IPS-NIHi7 (cell line): ENCODE measurements around the gene SIGLEC10.

ENCODE experiments used
- DNase-seq: peaks from one replicate; pipeline ENCODE4 v3.0.0; 2012; ENCODE audit warnings: mixed read lengths; ENCODE audit errors: extremely low spot score

The SIGLEC10 gene

DNA sequence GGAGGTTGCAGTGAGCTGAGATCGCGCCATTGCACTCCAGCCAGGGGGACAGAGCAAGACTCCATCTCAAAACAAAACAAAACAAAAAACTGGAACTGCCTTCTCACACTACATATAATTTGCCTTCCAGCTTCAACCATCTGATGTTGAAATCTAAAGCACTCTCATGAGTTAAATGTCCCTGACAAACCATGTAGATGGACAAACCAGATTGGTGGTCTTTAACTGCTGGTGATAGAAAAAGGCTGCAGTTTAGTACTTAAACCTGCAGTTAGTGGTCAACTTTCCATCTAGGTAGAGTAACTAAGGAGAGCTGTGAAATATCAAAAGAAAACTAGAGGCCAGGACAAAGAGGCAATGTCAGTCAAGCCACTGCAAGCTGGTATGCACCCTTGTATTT lies 21.3 kb downstream of the SIGLEC10 start:
- no peak for DNase-seq

DNA sequence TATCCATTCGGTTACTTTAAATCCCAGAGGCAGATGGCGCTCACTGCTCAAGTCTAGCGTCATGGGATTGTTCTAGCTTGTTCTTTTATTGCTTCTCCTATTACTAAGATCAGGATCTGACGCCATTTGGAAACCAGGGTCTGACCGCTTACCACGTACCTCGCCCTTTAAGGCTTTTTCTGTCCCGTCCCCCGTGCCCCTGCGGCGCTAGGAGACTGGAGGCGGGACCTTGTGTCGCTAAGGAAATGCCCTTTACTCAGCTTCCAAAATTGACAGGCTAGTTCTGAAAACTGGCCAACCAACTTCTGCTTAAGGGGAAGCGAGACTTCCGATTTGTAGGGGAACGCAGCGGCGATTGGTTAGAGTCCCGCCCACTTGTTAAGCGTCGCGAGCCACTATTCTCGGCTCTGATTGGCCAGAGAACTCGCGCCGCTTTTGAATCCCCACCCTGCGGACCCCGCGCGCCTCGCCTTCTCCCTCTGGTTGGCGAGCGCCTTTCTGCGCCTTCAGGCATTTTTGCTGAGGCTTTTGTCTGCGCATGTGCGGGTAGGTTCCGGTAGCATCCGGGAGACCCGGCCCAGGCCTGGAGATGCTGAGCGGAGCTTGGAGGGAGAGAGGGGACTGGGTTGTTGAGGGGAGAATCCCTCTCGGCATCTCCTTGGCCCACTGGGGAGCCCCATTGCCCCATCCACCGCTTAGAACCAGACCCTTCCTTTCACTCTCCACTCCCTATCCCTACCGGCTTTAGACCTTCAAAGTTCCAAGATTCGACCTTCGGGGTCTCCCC lies 23.2 kb downstream of the SIGLEC10 start:
- peak; percentile 98 for DNase-seq

GRCh38 chr19:51392701-51393100 lies 24.7 kb downstream of the SIGLEC10 start:
- no peak for DNase-seq

DNA sequence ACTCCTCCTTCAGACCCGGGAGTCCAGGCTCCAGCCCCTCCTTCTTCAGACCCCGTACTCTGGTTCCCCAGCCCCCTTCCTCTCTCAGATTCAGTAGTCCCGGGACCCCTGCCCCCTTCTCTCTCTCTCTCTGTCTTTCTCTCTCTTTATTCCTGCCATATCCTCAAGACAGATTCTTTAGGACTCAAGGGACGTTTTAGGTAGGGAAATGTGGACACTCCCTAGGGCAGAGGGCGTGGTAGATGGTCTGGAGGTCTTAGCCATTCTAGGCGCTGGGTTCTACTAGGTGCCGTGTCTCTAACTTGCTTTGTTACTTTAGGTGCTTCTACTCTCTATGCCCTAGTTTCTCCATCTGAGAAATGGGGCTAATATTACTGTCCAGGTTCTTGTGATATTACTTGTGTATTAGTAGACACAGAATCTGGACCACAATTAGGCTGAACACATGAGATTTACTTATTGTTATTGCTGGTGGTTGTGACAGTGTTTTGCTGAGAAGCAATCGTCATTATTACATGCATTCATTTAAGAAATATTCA lies 26.3 kb downstream of the SIGLEC10 start:
- DNase-seq, result no peak

DNA sequence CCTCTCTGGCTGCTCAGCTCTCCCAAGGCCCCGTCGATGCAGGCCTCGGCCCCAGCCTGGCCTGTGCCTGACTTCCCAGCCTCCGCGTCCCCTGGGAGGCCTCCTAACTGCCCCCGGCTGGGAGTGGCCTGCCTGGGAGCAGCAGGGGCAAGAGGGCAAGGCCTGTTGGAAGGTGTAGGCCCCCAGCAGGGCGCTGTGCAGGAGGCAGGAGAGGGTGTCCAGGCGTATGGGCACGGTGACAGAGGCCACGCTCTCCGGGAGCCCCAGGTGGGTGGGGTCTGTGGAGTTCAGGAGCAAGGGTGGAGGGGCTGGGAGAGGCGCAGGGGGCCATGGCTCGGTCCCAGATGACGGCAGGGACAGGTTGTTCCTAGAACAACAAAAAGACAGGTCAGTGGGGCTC lies 28.3 kb downstream of the SIGLEC10 start:
- no peak for DNase-seq

DNA sequence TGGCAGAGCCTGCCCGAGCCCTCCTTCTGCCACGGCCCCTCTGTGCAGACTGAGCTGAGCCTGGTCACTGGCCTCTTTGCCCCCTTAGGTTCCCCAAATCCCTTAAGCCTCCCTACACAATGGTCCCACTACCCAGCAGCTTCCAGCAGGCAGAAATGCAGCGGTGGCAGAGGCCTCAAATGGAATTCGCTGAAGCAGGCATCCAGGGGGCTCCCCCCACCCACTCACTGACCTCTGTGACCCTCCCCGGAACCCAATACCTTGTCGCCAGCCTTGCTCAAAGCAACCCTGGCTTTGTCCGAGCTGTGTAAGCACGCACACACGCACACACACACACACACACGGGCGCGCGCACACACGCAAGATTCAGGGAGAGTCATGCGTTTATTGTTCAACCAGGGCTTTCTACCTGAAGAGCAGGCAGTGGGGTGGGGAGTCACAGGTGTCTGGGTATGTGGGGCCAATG lies 29.5 kb downstream of the SIGLEC10 start, which contains the start of gene LIM2:
LIM2 (minus strand) TSS at position 51 of the 466 bp plus-strand sequence. CDS start 531 bp downstream, outside the sequence.
- DNase-seq, result no peak

GRCh38 chr19:51386882-51387520 lies 30.4 kb downstream of the SIGLEC10 start:
- no peak for DNase-seq

DNA sequence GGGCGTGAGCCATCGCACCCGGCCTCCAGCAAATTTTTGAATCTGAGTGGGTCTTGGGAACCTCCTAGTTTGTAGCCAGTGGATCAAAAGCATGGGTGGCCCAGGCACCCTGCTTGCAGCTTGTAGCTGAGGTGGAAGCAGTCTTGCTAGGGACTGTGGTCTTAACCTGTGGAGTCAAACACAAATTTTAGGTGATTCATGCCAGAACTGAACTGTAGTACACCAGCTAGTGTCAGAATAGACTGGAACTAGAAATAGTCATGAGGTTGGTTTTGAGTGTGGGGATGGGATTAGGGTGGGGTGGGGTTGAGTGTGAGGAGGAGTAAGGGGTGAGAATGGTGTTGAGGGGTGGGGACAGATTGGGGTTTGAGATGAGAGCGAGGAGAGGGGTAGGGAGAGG lies 35.4 kb downstream of the SIGLEC10 start:
- no peak for DNase-seq

DNA sequence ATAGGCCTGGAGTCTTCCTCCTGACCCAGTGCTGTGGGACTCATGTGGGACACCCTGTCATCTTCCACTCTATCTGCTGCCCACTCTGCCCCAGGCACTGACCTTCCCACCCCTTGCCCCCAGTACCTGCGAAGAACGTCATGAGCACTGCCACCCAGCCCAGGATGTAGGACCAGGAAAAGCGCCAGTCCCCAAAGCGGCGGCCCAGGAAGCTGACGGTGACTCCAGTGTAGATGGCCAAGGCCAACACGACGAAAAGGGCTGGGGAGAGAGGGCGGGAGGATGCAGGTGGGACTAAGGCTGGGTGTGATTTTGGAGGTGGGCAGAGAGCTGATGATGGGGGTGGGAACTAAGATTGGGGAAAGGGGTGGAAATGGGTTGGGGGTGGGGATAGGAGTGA lies 37.1 kb downstream of the SIGLEC10 start:
- DNase-seq, result no peak

- DNase-seq, result no peak
Observed at GRCh38 chr19:51377422-51377821, 40.0 kb downstream of the SIGLEC10 start.

- no peak for DNase-seq
Observed at GRCh38 chr19:51375504-51376221, 41.8 kb downstream of the SIGLEC10 start.

- no peak for DNase-seq
Observed at GRCh38 chr19:51372649-51373504, 44.6 kb downstream of the SIGLEC10 start, which contains the start of gene NKG7. TSS of gene NKG7 (minus strand) at chr19:51372654. CDS start at chr19:51372535, 119 bp downstream.

DNA sequence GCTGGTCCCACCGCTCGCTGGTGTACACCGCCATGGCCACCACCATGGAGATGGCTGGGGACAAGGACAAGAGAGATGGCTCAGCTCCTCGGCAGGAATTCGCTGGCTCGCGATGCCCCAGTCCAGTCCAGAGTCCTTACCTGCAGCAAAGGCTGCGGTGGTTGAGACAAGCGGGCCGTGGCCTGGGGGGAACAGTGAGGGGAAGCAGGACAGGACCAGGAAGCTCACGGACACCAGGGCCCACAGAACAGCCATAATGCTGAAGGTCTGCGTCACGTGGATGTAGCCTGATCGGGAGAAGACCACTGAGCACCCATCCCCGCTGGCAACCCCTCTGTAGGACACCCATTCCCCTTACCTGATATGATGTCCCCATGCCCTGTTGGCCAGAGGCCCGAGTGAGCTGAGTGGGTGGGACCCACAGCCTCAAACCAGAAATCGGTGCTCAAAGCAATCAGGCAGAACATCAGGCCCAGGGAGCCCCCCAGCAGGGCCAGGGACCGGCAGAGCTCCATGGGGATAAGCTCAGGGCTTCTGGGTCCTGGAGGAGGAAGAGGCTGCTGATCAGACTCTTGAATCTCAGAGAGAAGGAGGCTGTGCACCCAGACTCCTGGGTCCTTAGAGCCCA lies 45.3 kb downstream of the SIGLEC10 start:
- DNase-seq, result no peak

DNA sequence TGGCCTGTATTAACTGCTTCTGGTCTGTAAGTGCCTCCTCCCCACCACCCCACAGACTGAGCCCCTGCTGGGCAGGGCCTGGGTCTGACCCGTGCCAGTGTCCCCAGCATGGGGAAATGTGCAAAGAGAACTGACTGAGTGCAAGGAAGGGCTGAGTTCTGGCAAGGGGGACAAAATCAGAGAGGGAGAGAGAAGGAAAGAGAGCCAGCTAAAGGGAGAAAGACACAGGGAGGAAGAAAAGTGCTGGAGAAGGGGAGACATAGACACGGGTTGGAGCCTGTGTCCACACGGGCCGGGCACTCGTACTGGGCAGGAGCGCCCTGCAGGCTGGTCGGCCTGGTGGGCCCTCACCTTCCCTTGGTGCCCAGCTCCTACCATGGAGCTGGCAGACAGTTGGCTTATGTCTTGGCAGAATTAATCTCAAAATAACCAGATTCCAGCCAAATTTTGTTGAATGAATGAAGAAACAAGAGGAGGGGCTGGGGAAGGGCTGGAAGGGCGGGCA lies 46.2 kb downstream of the SIGLEC10 start:
- no peak for DNase-seq

DNA sequence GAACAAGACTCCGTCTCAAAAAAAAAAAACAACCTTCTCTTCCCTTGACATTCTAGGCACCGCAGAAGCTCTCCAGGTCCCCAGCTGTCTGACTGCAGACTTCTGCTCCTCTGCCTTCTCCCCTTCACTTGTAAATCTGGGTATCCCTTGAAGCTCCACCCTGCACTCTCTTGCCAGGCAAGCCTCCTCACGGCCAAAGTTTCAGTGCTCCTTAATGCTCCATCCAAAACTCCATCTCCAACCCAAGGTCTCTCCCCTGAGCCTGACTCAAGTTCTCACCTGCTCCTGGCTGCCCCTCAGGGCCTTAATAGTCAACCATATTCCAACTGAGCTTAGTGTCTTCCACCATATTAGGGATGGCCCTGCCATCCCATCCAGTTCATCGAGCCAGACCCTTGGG lies 47.2 kb downstream of the SIGLEC10 start:
- DNase-seq, result no peak

DNA sequence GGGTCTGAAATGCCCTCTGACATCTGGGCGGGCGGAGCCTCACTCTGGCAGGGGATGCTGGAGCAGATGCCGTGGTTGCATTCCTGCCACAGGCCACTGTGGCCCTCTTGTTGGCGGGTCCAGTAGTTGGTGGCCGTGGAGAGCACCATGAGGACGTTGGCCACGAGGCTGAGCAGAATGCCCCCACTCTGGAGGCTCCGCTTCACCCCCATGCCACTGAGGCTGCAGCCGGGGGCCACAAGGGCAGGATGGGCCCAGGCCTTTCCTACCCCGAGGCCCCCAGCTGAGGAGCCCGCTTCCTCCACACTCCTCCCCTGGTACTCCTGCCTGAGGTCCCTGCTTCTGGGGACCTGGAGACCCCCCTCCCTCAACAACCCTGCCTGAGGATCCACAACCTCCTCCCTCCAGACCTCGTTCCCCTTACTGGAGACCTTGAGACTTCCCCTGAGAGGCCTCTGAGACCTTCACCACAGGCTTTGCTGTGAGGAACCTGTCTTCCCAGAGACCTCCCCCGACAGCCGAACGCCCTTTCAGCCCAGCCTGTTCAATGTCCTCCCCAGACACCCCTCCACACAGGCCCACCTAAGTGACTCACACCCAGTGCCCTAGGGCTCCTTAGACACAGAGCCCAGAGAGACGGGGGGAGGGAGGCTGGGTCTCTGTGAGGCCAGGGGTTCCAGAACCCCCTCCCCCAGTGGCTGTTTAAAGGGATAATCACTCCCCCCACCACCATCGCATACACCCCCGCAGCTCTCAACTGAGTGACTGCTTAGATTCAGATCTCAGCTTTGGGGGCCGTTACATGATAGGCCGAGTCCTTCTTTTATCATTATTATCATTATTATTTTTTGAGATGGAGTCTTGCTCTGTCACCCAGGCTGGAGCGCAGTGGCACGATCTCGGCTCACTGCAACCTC lies 48.8 kb downstream of the SIGLEC10 start, which contains the start of gene CLDND2:
CLDND2 (minus strand) TSS at position 638 of the 917 bp plus-strand sequence; CDS start at position 212, 426 bp downstream.
- peak; percentile 49 for DNase-seq

- DNase-seq, result peak; percentile 99
Observed at GRCh38 chr19:51367565-51368365, 49.7 kb downstream of the SIGLEC10 start.

- DNase-seq, result no peak
Observed at GRCh38 chr19:51367255-51367564, 50.2 kb downstream of the SIGLEC10 start.
